HEK293 (cell line): ENCODE data around the gene PARD3.

Experiments used
- CTCF ChIA-PET: fragments of 350-600 bp; formaldehyde crosslinking; extraction: SDS; loops from one replicate; lab custom pipeline; 2021; ENCODE audit warnings: antibody characterized with exemption; lab: Yijun Ruan, JAX
- POLR2A ChIA-PET: fragments of 300-600 bp; formaldehyde crosslinking; extraction: SDS; loops from one replicate; lab custom pipeline; 2020; ENCODE audit warnings: antibody characterized with exemption, inconsistent platforms; lab: Yijun Ruan, JAX
- H3K27ac ChIP-seq: fragments of 200-500 bp; sonication (Bioruptor generic); 2 replicates; pipeline ENCODE4 v1.5.1; 2014; ENCODE audit warnings: low read depth, low read length, control low read depth, inconsistent platforms; ENCODE audit errors: extremely low read depth
- H3K36me3 ChIP-seq, 2 experiments: fragments of 200-500 bp in 1 of 2; sonication (Bioruptor generic) in 1 of 2; 1 replicate in 1 of 2; 2 replicates in 1 of 2; pipeline ENCODE4 v1.5.1; 2014 to 2017; ENCODE audit warnings: inconsistent platforms in 2 of 2, low read length in 2 of 2; ENCODE audit not compliant: control insufficient read depth in 2 of 2, insufficient read depth in 1 of 2
- H3K4me1 ChIP-seq: fragments of 200-500 bp; sonication (Bioruptor generic); 2 replicates; pipeline ENCODE4 v1.5.1; 2014; ENCODE audit warnings: mild to moderate bottlenecking, low read length, inconsistent platforms; ENCODE audit not compliant: control insufficient read depth, insufficient read depth
- H3K4me3 ChIP-seq: 2 replicates; pipeline ENCODE4 v1.5.1; 2011; ENCODE audit warnings: low read depth, mild to moderate bottlenecking, control low read depth, low read length, moderate library complexity
- H3K9me3 ChIP-seq: fragments of 200-500 bp; sonication (Bioruptor generic); 2 replicates; pipeline ENCODE4 v1.5.1; 2014; ENCODE audit warnings: low read depth, low read length, inconsistent platforms; ENCODE audit not compliant: control insufficient read depth, insufficient read depth
- BCL6B ChIP-seq: fragments of 450-650 bp; formaldehyde crosslinking; IDR thresholded peaks from 2 replicates; pipeline ENCODE4 v1.5.1; 2017; ENCODE audit warnings: missing biosample characterization, missing genetic modification characterization
- EGR2 ChIP-seq: fragments of 450-650 bp; formaldehyde crosslinking; IDR thresholded peaks from 2 replicates; pipeline ENCODE4 v1.5.1; 2016; ENCODE audit warnings: low read depth, missing biosample characterization, missing genetic modification characterization
- HIC1 ChIP-seq: fragments of 450-650 bp; formaldehyde crosslinking; IDR thresholded peaks from 2 replicates; pipeline ENCODE4 v1.5.1; 2016; ENCODE audit warnings: missing biosample characterization, missing genetic modification characterization
- INSM2 ChIP-seq: fragments of 450-650 bp; formaldehyde crosslinking; IDR thresholded peaks from 2 replicates; pipeline ENCODE4 v1.5.1; 2016; ENCODE audit warnings: missing biosample characterization, missing genetic modification characterization
- MYNN ChIP-seq: fragments of 450-650 bp; formaldehyde crosslinking; IDR thresholded peaks from 2 replicates; pipeline ENCODE4 v1.5.1; 2016; ENCODE audit warnings: missing biosample characterization, missing genetic modification characterization, borderline replicate concordance
- PRDM1 ChIP-seq: fragments of 450-650 bp; formaldehyde crosslinking; IDR thresholded peaks from 2 replicates; pipeline ENCODE4; 2016; ENCODE audit warnings: missing biosample characterization, missing genetic modification characterization
- REST ChIP-seq: fragments of 450-650 bp; formaldehyde crosslinking; IDR thresholded peaks from 2 replicates; pipeline ENCODE4 v1.5.1; 2016; ENCODE audit warnings: missing biosample characterization, missing genetic modification characterization
- SALL2 ChIP-seq: fragments of 450-650 bp; formaldehyde crosslinking; IDR thresholded peaks from 2 replicates; pipeline ENCODE4 v1.5.0; 2017; ENCODE audit warnings: missing biosample characterization, mild to moderate bottlenecking, missing genetic modification characterization, borderline replicate concordance
- SCRT2 ChIP-seq: fragments of 450-650 bp; formaldehyde crosslinking; IDR thresholded peaks from 2 replicates; pipeline ENCODE4 v1.5.1; 2016; ENCODE audit warnings: missing biosample characterization, missing genetic modification characterization
- ZBTB20 ChIP-seq: fragments of 450-650 bp; formaldehyde crosslinking; IDR thresholded peaks from 2 replicates; pipeline ENCODE4 v1.5.1; 2016; ENCODE audit warnings: missing biosample characterization, missing genetic modification characterization
- ZBTB21 ChIP-seq: fragments of 450-650 bp; formaldehyde crosslinking; IDR thresholded peaks from 2 replicates; pipeline ENCODE4 v1.5.1; 2017; ENCODE audit warnings: missing biosample characterization, missing genetic modification characterization
- ZEB2 ChIP-seq: fragments of 450-650 bp; formaldehyde crosslinking; IDR thresholded peaks from 2 replicates; pipeline ENCODE4 v1.5.1; 2016; ENCODE audit warnings: missing biosample characterization, missing genetic modification characterization
- ZNF302 ChIP-seq: fragments of 450-650 bp; formaldehyde crosslinking; IDR thresholded peaks from 2 replicates; pipeline ENCODE4 v1.5.1; 2016; ENCODE audit warnings: missing biosample characterization, missing genetic modification characterization, low read depth
- ZNF362 ChIP-seq: fragments of 450-650 bp; formaldehyde crosslinking; IDR thresholded peaks from 2 replicates; pipeline ENCODE4 v1.5.1; 2016; ENCODE audit warnings: missing biosample characterization, missing genetic modification characterization
- ZNF561 ChIP-seq: fragments of 450-650 bp; IDR thresholded peaks from 2 replicates; pipeline ENCODE4 v1.5.1; 2018; ENCODE audit warnings: missing biosample characterization, missing genetic modification characterization, borderline replicate concordance
- ZNF600 ChIP-seq: fragments of 450-650 bp; formaldehyde crosslinking; IDR thresholded peaks from 2 replicates; pipeline ENCODE4 v1.5.1; 2016; ENCODE audit warnings: missing biosample characterization, missing genetic modification characterization
- ZNF629 ChIP-seq: fragments of 450-650 bp; formaldehyde crosslinking; IDR thresholded peaks from 2 replicates; pipeline ENCODE4 v1.5.1; 2017; ENCODE audit warnings: missing biosample characterization, missing genetic modification characterization
- ZNF747 ChIP-seq: fragments of 450-650 bp; formaldehyde crosslinking; IDR thresholded peaks from 2 replicates; pipeline ENCODE4 v1.5.1; 2016; ENCODE audit warnings: missing biosample characterization, missing genetic modification characterization
- ZNF837 ChIP-seq: fragments of 450-650 bp; formaldehyde crosslinking; IDR thresholded peaks from 2 replicates; pipeline ENCODE4 v1.5.1; 2016; ENCODE audit warnings: missing biosample characterization, missing genetic modification characterization
- ZSCAN30 ChIP-seq: fragments of 450-650 bp; IDR thresholded peaks from 2 replicates; pipeline ENCODE4 v1.5.1; 2018; ENCODE audit warnings: missing biosample characterization, mild to moderate bottlenecking, missing genetic modification characterization, moderate library complexity
- TF ChIP-seq, protein P1 (sequence below): fragments of 450-650 bp; formaldehyde crosslinking; IDR thresholded peaks from 2 replicates; pipeline ENCODE4 v1.5.1; 2016; ENCODE audit warnings: missing biosample characterization, missing genetic modification characterization

The PARD3 gene

DNA sequence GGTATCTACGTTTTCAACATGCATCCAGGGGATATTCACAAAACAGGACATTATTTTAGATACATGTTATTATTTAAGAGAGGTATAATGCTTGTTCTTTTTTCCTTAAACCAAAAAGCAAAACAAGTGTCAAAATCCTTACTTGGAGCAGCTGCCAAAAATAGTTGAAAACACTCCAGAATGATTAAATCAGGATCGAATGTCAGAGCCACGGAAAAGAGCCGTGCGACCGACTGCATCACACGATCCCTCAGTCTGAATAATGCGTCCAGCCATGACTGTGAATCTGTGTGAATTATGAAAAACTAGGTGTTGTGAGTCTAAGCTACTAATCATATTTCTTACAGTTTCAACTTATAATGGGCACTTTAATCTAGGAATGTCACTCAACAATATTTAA lies 126.0 kb downstream of the PARD3 start (continued):
- TF ChIP-seq REST (tag by site-specific recombination): no peak
- no peak for TF ChIP-seq ZNF561 (tag by site-specific recombination)
- TF ChIP-seq ZNF747: no peak
- no peak for TF ChIP-seq EGR2
- TF ChIP-seq ZBTB20 (tag by site-specific recombination): peak; percentile 89; the same call in 1 of the 2 replicates
- TF ChIP-seq ZNF837 (tag by site-specific recombination): no peak
- no peak for TF ChIP-seq SALL2 (tag by site-specific recombination)
- no peak for TF ChIP-seq BCL6B
- TF ChIP-seq ZNF629 (tag by site-specific recombination): 0 out of 2 replicates have a peak, but pooled peaks have one; percentile 24
- no peak for TF ChIP-seq ZSCAN30 (tag by site-specific recombination)
- TF ChIP-seq, protein P1, sequence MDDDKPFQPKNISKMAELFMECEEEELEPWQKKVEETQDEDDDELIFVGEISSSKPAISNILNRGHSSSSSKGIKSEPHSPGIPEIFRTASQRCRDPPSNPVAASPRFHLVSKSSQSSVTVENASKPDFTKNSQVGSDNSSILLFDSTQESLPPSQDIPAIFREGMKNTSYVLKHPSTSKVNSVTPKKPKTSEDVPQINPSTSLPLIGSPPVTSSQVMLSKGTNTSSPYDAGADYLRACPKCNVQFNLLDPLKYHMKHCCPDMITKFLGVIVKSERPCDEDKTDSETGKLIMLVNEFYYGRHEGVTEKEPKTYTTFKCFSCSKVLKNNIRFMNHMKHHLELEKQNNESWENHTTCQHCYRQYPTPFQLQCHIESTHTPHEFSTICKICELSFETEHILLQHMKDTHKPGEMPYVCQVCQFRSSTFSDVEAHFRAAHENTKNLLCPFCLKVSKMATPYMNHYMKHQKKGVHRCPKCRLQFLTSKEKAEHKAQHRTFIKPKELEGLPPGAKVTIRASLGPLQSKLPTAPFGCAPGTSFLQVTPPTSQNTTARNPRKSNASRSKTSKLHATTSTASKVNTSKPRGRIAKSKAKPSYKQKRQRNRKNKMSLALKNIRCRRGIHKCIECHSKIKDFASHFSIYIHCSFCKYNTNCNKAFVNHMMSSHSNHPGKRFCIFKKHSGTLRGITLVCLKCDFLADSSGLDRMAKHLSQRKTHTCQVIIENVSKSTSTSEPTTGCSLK (tag by site-specific recombination): no peak
- TF ChIP-seq MYNN (tag by site-specific recombination): no peak

DNA sequence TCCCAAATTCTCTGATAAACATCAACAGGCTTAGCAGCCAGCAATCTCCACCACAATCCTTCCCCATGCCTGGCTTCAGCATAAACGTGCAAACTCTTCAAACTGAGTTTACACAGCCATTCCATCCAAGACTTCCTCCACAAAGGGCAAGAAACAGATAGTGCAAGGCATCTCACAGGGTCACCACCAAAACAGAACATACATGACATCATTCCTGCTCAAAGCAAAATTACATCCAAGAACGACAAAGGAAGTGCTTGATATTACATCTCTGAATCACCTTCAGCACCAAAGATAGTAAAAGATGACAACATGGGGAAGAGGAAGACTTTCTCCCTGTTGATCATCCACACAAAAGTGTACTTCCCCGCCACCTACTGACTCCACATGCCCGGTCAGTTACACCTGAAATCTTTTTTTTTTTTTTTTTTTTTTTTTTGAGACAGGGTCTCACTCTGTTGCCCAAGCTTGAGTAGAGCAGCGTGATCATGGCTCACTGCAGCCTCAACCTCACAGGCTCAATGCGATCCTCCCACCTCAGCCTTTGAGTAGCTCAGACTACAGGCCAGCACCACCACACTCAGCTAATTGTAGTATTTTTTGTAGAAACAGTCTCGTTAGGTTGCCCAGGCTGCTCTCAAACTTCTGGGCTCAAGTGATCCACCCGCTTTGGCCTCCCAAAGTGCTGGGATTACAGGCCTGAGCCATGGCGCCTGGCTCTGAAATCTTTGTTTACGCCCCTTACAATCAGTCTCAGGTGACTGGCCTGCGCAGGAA lies 127.5 kb downstream of the PARD3 start:
- 0 out of 2 replicates have a peak overlapping the region, but pooled peaks have one; percentile 58 for H3K27ac ChIP-seq
- POLR2A ChIA-PET: no interaction called here
- H3K36me3 ChIP-seq: peaks cover 0 to 3% of the 10 kb centered on the region in 2 experiments; a peak in 1 of 3 replicates
- H3K4me3 ChIP-seq: no peak overlapping the region
- CTCF ChIA-PET: interaction anchor here (1.8 kb wide), 1 partner anchor 45 kb away, joined by 7 read pairs; no protein-coding TSS in a partner anchor
- no peaks in the 10 kb centered on the region for H3K9me3 ChIP-seq
- peaks cover 23% of the 10 kb centered on the region for H3K4me1 ChIP-seq
- TF ChIP-seq INSM2 (no peak), ZNF600 (peak; percentile 68; the same call in 1 of the 2 replicates), ZNF302 (tag by site-specific recombination) (no peak), ZSCAN30 (tag by site-specific recombination) (no peak), ZEB2 (tag by site-specific recombination) (peak; percentile 49; the same call in 1 of the 2 replicates), SCRT2 (peak; percentile 70), HIC1 (tag by site-specific recombination) (no peak), ZNF362 (peak; percentile 98), PRDM1 (tag by site-specific recombination) (0 out of 2 replicates have a peak, but pooled peaks have one; percentile 34), ZBTB21 (tag by site-specific recombination) (peak; percentile 81), ZNF629 (tag by site-specific recombination) (peak; percentile 89)
